DMS79 treated with DMSO at 0.1 percent for 48 hours (cell line): ENCODE data around the gene BHLHA15.
A peak's percentile ranks its signal among the peaks of the same experiment; 100 is the strongest.
"Not testable (repeated sequence)": the region's sequence is repeated elsewhere in the genome, so short reads cannot be mapped to it uniquely, and the experiment has no call there.

Source experiments
- DNase-seq: peaks from one replicate; lab custom pipeline; 2025; lab: John Stamatoyannopoulos, UW

Gene BHLHA15

GRCh38 chr7:98210513-98211220 lies 572 bp upstream of the BHLHA15 start:
- DNase-seq = peak; percentile 17

- no peak for DNase-seq
Observed at GRCh38 chr7:98211676-98212531, 665 bp downstream of the BHLHA15 start.

GRCh38 chr7:98212532-98213041 lies 1.3 kb downstream of the BHLHA15 start:
- no peak for DNase-seq

- DNase-seq = no peak
Observed at GRCh38 chr7:98213296-98213887, 2.2 kb downstream of the BHLHA15 start.

GRCh38 chr7:98213888-98214810 lies 2.9 kb downstream of the BHLHA15 start:
- DNase-seq = no peak

- DNase-seq = no peak
Observed at GRCh38 chr7:98214811-98215321, 3.6 kb downstream of the BHLHA15 start.

GRCh38 chr7:98215561-98216495 lies 4.6 kb downstream of the BHLHA15 start:
- DNase-seq = no peak

- DNase-seq = no peak
Observed at GRCh38 chr7:98216941-98217622, 5.8 kb downstream of the BHLHA15 start.

GRCh38 chr7:98217623-98218582 lies 6.7 kb downstream of the BHLHA15 start:
- DNase-seq = no peak

GRCh38 chr7:98219382-98219781 lies 8.1 kb downstream of the BHLHA15 start:
- DNase-seq = not testable (repeated sequence)

- DNase-seq = no peak
Observed at GRCh38 chr7:98221611-98222532, 10.6 kb downstream of the BHLHA15 start.

- no peak for DNase-seq
Observed at GRCh38 chr7:98222533-98223195, 11.4 kb downstream of the BHLHA15 start.

- no peak for DNase-seq
Observed at GRCh38 chr7:98223351-98223897, 12.2 kb downstream of the BHLHA15 start.

GRCh38 chr7:98223898-98224700 lies 12.9 kb downstream of the BHLHA15 start:
- no peak for DNase-seq

- DNase-seq = no peak
Observed at GRCh38 chr7:98224701-98225181, 13.5 kb downstream of the BHLHA15 start.
